K562 (cell line): ENCODE data around the gene COMMD10. TPM values are rescaled to one million over a fixed set of nuclear protein-coding genes. Genes with fewer than 3 reads are reported as not detected.
A peak's percentile ranks its signal among the peaks of the same experiment; 100 is the strongest.

Source experiments
- DPF2 ChIP-seq: fragments of 450-650 bp; IDR thresholded peaks from 2 replicates; pipeline ENCODE4 v1.6.1; 2016
- HOMEZ ChIP-seq: fragments of 250-450 bp; sonication (Bioruptor Pico); IDR thresholded peaks from 2 replicates; pipeline ENCODE4 v1.4.0; 2020; ENCODE audit warnings: mild to moderate bottlenecking, moderate library complexity
- ILK ChIP-seq: fragments of 450-650 bp; IDR thresholded peaks from 2 replicates; pipeline ENCODE4 v1.6.1; 2016; ENCODE audit warnings: missing genetic modification characterization, low read depth, mild to moderate bottlenecking, missing compliant biosample characterization, moderate library complexity, borderline replicate concordance
- MEIS2 ChIP-seq: fragments of 450-650 bp; IDR thresholded peaks from 2 replicates; pipeline ENCODE4 v1.6.1; 2014; ENCODE audit warnings: mild to moderate bottlenecking; ENCODE audit not compliant: partially characterized antibody
- MNT ChIP-seq, 2 experiments: fragments of 450-650 bp; conservative IDR thresholded peaks; 2 replicates each; pipeline ENCODE4 v1.6.1; 2017; ENCODE audit warnings: mild to moderate bottlenecking in 2 of 2, moderate library complexity in 2 of 2
- NFE2L1 ChIP-seq: fragments of 450-650 bp; IDR thresholded peaks from 2 replicates; pipeline ENCODE4 v1.6.1; 2016; ENCODE audit warnings: missing genetic modification characterization, low read depth, mild to moderate bottlenecking, missing compliant biosample characterization, moderate library complexity, borderline replicate concordance
- NR1H2 ChIP-seq: sonication (generic); formaldehyde crosslinking; IDR thresholded peaks from 2 replicates; pipeline ENCODE4 v1.4.0; 2020; ENCODE audit warnings: mild to moderate bottlenecking, missing genetic modification reagents
- PHF21A ChIP-seq: fragments of 450-650 bp; IDR thresholded peaks from 2 replicates; pipeline ENCODE4 v1.6.1; 2017; ENCODE audit warnings: low read depth, borderline replicate concordance
- POLR2H ChIP-seq: IDR thresholded peaks from 2 replicates; pipeline ENCODE4 v1.6.1; 2016; ENCODE audit warnings: missing genetic modification characterization, low read depth, mild to moderate bottlenecking, control low read depth, missing compliant biosample characterization, moderate library complexity
- RBM15 ChIP-seq: fragments of 200-400 bp; formaldehyde crosslinking; IDR thresholded peaks from 2 replicates; pipeline ENCODE4 v1.6.1; 2018; ENCODE audit warnings: mild to moderate bottlenecking, low read length, moderate library complexity; ENCODE audit not compliant: insufficient read depth
- RCOR1 ChIP-seq, 2 experiments: IDR thresholded peaks; 2 replicates each; pipeline ENCODE4 v1.6.1; 2012; ENCODE audit warnings: low read depth in 2 of 2, low read length in 2 of 2, borderline replicate concordance in 1 of 2, improper control_type of control experiment in 1 of 2
- TEAD1 ChIP-seq, 2 experiments: fragments of 450-650 bp in 1 of 2; sonication (generic) in 1 of 2; formaldehyde crosslinking; IDR thresholded peaks; 2 replicates each; pipeline versions ENCODE4 v1.4.0 to v1.8.0; 2020 to 2022; ENCODE audit warnings: mild to moderate bottlenecking in 2 of 2, missing genetic modification reagents in 1 of 2
- TRIM28 ChIP-seq: fragments of 450-650 bp; IDR thresholded peaks from 2 replicates; pipeline ENCODE4 v1.6.1; 2017
- ZBTB11 ChIP-seq, 3 experiments: fragments of 200-800 bp in 1 of 3; fragments of 250-450 bp in 1 of 3; fragments of 450-650 bp in 1 of 3; sonication (Bioruptor Pico) in 1 of 3; sonication (Bioruptor generic) in 1 of 3; formaldehyde crosslinking in 1 of 3; IDR thresholded peaks; 2 replicates each; pipeline versions ENCODE4 v1.6.1 to v1.8.0; 2016 to 2022; ENCODE audit warnings: mild to moderate bottlenecking in 2 of 3, missing genetic modification characterization in 2 of 3, missing compliant biosample characterization in 1 of 3, moderate library complexity in 1 of 3
- ZNF23 ChIP-seq: fragments of 250-450 bp; sonication (Bioruptor Pico); IDR thresholded peaks from 2 replicates; pipeline ENCODE4 v1.4.0; 2020; ENCODE audit warnings: mild to moderate bottlenecking
- ZNF24 ChIP-seq: fragments of 450-650 bp; IDR thresholded peaks from 2 replicates; pipeline ENCODE4 v1.6.1; 2016
- ZNF57 ChIP-seq: fragments of 450-650 bp; formaldehyde crosslinking; IDR thresholded peaks from 2 replicates; pipeline ENCODE4 v1.4.0; 2020; ENCODE audit warnings: mild to moderate bottlenecking, moderate library complexity
- ZNF764 ChIP-seq: fragments of 250-450 bp; sonication (Bioruptor Pico); IDR thresholded peaks from 2 replicates; pipeline ENCODE4 v1.4.0; 2020; ENCODE audit warnings: low read depth, mild to moderate bottlenecking, moderate library complexity
- ZSCAN32 ChIP-seq: fragments of 450-650 bp; formaldehyde crosslinking; IDR thresholded peaks from 2 replicates; pipeline ENCODE4 v1.4.0; 2020; ENCODE audit warnings: mild to moderate bottlenecking, moderate library complexity
- polyA plus RNA-seq, 8 experiments: library from polyadenylated mRNA; depleted of rRNA in 4 of 8; stranded (reverse) in 5 of 8; unstranded in 3 of 8; fragments of >200 nt; fragmentation: Nextera tagmentation in 2 of 8; fragmentation: Illumina TruSeq in 1 of 8; extraction: Ambion mirVana in 2 of 8; extraction: Trizol in 1 of 8; gene quantifications; 2 replicates each; pipeline versions ENCODE4 v1.2.1 to v1.2.3, GENCODE V29; 2011 to 2014; ENCODE audit warnings: inconsistent platforms in 1 of 8, missing spikeins in 1 of 8
- total RNA-seq, 7 experiments: library from RNA; depleted of rRNA in 6 of 7; stranded (reverse); fragments of >200 nt in 6 of 7; fragmentation: Illumina TruSeq in 2 of 7; extraction: Trizol in 2 of 7; gene quantifications; 2 replicates each; pipeline versions ENCODE4 v1.2.1 to v1.2.3, GENCODE V29; 2011 to 2021; ENCODE audit warnings: low replicate concordance in 1 of 7

Gene COMMD10
- total and polyA plus RNA-seq, 9 of the 15 experiments (the other 6 are each of a cell fraction or from before 2014, with no cell fraction given), result 17.9 to 101 (median 28.0) TPM

GRCh38 chr5:116084871-116085715 is at the start of gene COMMD10 (continued):
- TF ChIP-seq DPF2 (0 out of 2 replicates have a peak, but pooled peaks have one; percentile 9), ZNF57 (CRISPR knock-in tag) (no peak), MNT (conservative IDR thresholded peaks at IDR 0.05) (peak; percentile 75 to 91), ZNF23 (no peak), ILK (tag) (no peak), ZSCAN32 (no peak), RCOR1 (IDR thresholded peaks at IDR 0.05; ENCODE audit: borderline replicate concordance in 1 of 2, low read depth in 2 of 2, low read length in 2 of 2) (0 out of 4 replicates have a peak, but pooled peaks of 1 of the 2 experiments have one; percentile 2), TRIM28 (no peak), MEIS2 (no peak), ZNF24 (peak; percentile 47), TEAD1 (CRISPR knock-in tag; IDR thresholded peaks at IDR 0.05) (no peak; a peak in 2 of 4 replicates), RBM15 (no peak), POLR2H (tag) (peak; percentile 74), ZNF764 (CRISPR knock-in tag) (no peak), ZBTB11 (CRISPR knock-in tag; IDR thresholded peaks at IDR 0.05) (peak in 1 of 3 experiments; percentile 81; a peak in 2 of 6 replicates), NR1H2 (0 out of 2 replicates have a peak, but pooled peaks have one; percentile 71), NFE2L1 (tag) (no peak), HOMEZ (CRISPR knock-in tag) (no peak), PHF21A (no peak)
